Jurkat, Clone E6-1 (cell line): Measurements from ENCODE around the gene WSCD2.
A peak's percentile ranks its signal among the peaks of the same experiment; 100 is the strongest.

ENCODE experiments used
- DNase-seq: peaks from one replicate; pipeline ENCODE4 v3.0.0-alpha.2; 2011; ENCODE audit warnings: low read depth, low spot score
- H3K4me3 ChIP-seq: 2 replicates; pipeline ENCODE4 v1.5.1; 2011; ENCODE audit warnings: mild to moderate bottlenecking, low read length, control low read depth, moderate library complexity

The WSCD2 gene

DNA sequence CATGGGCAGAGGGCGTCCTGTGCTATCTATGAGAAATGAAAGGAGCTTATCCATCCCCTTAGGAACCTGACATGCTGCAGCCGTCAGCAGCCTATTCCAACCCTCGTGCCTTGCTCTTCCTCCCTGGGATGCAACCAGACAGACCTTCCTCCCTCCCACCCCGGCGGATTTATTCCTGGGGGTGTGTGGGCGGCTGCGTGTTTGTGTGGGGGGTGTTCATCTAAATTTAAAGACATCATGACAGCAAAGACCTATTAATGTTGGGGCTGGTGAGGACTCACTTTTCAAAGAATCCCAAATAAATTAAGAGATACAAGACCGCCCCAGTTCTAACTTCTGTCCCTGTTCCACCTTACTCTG is 52.0 kb downstream of the WSCD2 start:
- no peak for DNase-seq
- no peak overlapping the region for H3K4me3 ChIP-seq

DNA sequence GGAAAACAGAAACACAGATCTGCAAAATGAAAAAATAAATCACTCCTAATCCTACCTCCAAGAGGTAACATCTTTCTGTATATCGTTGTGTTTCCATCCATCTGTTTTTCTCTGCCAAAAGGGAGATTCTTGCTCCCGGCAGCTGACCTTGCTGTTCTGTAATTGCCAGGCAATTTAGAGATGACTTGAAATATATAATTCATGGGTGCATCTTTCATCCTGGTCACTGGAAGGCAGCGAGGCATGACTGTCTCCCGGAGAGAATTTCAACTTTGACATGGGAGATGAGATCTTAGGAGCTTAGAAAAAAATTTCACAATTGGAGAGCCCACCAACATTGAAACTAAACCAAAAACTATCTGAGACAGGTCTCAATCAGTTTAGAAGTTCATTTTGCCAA is 53.0 kb downstream of the WSCD2 start:
- no peak for DNase-seq
- no peak overlapping the region for H3K4me3 ChIP-seq

DNA sequence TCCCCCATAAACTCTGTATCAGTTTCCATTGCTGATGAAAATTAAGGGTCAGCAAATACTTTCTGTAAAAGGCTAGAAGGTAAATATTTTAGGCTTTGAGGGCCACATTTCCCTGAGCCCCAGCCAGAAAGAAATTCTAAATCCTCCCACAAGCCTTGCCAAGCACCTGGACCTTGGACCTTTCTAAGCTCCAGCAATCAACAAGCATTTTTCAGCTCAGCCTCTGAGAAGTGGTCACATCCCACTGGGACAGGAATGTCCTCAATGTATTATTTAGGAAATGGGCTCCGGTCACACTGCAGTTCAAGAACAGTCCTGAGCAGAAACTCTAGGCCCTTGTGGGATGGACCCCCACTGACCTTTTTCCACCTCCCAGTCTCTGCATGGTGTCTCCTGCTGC is 55.9 kb downstream of the WSCD2 start:
- H3K4me3 ChIP-seq, result no peak overlapping the region
- no peak for DNase-seq

DNA sequence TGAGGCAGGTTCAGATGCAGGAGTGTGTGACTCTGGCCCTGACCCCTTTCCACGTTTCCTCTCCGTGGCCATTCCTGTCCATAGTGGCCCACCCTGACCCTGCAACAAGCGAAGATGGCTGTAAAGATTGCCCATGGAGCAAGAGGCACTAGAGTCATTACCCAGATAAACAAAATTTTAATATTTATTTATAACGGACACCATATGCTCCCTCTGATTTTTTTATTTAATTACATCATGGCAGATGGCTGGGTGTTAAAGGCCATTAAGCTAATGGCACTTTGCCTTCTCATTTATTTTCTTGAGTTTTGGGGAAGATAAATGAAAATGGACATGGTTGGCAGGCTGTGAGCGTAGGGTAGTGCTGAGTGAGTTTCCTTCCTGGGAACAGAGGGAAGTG is 58.7 kb downstream of the WSCD2 start:
- H3K4me3 ChIP-seq, result no peak overlapping the region
- no peak for DNase-seq

DNA sequence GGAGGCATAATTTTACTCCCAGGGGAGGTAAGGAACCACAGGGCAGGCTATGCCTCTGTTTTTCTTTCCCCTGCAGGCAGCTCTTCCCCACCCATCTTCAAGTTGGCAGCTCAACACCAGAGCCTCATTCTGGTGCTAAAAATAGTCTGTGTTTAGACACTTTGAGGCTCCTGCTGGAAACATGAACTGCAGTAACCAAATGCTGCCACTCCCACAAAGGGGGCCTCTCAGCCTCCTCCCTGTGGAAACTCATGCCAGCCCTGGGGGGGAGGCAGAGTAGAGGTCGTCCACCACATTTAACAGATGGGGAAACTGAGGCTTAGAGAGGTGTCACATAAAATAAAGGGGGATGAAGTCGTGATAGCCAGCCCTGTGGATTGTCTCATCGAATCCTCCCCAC is 61.4 kb downstream of the WSCD2 start:
- DNase-seq, result no peak
- no peak overlapping the region for H3K4me3 ChIP-seq

DNA sequence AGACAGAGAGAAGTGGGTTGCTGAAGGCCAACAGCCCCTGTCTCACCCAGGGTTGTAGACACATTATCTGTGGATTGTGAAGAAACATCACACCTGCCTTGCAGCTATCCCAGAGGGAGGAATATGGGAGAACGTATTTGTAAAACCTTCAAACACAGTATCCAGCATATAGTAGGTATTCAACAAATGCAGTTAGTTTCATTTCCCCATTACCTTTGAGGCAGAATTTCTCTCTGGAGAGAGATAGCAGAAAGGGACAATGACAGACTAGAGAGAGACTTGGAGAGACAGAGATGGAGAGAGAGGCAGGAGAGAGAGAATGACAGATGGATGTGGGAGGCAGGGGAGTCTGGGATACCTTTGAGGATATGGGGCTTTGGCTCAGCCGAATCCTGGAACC is 62.0 kb downstream of the WSCD2 start:
- no peak overlapping the region for H3K4me3 ChIP-seq
- no peak for DNase-seq

DNA sequence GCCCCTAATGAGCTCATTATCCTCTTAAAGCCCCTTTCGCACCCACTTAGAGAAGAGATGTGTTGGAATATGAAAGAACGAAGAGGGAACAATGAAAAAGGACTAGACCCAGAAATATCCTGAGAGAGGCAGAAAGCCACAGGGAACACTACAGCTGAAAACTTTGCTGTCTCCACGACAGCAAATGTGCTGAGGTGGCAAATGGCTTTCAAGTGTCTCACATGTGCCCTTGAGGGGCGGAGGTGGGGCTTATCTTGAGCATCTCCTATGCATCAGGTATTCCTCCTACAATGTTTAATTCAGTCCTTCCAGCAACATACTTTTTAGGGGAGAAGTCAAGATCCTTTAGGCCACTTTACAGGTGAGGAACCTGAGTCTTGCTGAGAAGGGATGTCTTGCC is 62.9 kb downstream of the WSCD2 start:
- H3K4me3 ChIP-seq, result no peak overlapping the region
- DNase-seq, result no peak

DNA sequence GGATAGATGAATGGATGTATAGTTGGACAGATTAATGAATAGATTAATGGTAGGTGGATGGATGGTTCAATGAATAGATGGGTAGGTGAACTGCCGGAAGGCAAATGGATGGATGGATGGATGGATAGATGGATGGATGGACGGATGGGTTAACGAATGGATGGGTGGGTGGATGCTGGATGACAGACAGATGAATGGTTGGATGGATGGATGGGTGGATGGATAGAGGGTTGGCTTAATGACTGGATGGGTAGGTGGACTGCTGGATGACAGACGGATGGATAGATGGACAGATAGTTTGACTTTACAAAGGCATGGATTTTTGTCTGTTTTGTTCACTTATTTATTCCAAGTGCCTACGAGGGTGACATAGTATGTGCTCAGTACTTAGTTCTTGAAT is 64.4 kb downstream of the WSCD2 start:
- H3K4me3 ChIP-seq, result no peak overlapping the region
- DNase-seq, result no peak

DNA sequence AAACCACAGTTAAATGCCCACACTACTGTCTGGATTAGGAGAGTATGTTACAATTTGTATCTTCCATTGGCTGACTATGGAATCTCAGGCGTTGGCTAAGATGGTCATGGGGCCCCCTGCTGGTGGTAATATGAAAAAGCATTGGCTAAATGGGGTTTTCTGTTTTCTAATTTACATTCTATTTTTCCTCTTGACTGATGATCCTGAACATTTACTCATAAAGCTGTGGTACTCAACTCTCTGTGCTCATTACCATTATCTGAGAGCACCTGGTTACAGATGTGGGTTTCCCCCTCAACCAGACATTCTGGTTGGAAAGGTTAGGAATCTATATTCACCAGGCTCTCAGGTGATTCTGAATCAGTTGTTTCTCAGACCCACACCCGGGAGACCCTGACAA is 64.8 kb downstream of the WSCD2 start:
- no peak overlapping the region for H3K4me3 ChIP-seq
- peak; percentile 12 for DNase-seq

DNA sequence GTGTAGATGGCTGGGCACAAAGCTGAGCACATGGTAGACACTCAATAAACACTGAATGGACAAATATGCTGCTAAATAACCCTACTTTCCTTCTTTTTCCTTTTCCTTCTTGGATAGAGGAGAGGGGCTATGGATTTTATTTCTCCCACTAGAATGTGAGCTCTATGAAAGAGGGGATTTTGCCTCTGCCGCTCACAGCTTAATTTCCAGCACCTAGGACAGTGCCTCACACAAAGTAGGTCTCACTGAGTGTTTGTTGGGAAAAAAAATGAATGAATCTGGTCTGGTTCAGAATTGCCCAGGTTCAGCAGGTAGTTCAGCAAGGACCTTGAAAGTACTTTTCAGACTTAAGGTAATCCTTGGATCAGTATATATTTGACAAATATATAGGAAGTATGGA is 65.5 kb downstream of the WSCD2 start:
- DNase-seq, result no peak

DNA sequence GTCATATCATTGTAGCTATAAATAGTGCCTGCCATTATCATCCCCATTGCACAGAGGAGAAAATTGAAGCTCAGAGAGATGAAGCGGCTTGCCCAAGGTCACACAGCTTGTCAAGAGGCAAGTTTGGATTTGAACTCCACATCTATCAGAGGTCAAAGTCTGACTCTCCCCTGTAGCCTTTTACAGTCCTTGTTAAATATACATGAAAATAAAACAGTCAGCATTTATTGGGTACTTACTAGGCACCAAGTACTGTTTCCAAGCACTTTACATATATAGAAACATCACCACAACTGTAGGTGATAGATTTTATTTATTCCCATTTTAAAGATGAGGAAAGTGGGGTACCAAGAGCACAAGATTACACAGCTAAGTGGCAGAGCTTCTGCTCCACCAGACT is 67.2 kb downstream of the WSCD2 start:
- H3K4me3 ChIP-seq, result no peak overlapping the region
- DNase-seq, result no peak

More for the DNA sequence above, 65.5 kb downstream of the WSCD2 start:
- no peak overlapping the region for H3K4me3 ChIP-seq

DNA sequence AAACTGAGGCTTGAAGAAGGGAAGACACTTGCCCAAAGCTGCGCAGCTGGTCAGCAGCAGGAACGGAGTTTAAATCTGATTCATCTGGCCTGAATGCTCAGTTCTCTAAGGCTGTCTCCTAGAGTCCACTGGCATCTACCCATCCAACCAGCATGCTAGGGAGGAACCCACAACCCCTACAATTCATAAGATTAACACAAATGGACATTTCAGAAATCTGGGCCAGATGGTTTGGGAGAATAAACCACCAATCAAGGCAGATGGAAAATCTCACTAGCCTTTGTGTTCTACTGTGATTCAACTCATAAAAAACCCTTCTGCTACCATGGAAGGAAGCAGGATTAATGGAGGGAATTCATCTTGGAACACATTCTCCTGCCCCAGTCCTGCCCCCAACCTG is 67.8 kb downstream of the WSCD2 start:
- no peak overlapping the region for H3K4me3 ChIP-seq
- DNase-seq, result no peak

DNA sequence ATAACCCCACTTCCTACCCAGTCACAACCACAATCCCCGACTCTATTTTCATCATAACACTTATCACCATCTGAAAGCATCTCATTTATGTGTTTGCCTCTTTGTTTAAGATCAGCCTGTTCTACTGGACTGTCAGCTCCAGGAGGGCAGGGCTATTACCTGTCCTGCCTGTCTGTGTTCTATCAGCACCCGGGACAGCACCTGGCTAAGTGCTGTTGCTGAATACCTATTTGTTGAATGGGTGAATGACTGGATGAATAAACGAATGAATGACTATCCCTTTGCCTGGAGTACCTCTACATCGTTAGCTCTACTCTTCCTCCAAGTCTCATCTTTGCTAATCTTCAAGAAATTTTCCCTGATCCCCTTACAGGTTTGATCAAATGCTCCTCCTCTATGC is 69.0 kb downstream of the WSCD2 start:
- H3K4me3 ChIP-seq, result no peak overlapping the region

DNA sequence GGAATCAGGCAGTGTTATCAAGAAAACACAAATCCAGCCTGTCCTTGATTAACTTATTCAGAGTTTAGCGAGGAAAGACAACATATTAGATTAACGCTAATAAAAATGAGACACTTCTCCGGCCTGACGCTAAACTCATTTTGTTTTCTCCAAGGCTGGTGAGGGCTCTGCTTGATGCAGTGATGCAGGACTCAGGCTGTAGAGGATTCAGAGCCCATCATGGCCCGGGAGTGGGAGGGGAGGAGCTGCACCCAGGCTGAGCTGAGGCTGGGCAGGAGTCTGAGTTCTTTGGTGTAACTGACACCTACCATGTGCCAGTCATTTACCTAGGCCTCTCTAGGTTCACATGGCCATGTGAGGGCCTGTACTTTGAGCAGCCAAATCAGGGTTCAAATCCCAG is 70.0 kb downstream of the WSCD2 start:
- H3K4me3 ChIP-seq, result no peak overlapping the region
- no peak for DNase-seq

More for the DNA sequence above, 69.0 kb downstream of the WSCD2 start:
- no peak for DNase-seq

DNA sequence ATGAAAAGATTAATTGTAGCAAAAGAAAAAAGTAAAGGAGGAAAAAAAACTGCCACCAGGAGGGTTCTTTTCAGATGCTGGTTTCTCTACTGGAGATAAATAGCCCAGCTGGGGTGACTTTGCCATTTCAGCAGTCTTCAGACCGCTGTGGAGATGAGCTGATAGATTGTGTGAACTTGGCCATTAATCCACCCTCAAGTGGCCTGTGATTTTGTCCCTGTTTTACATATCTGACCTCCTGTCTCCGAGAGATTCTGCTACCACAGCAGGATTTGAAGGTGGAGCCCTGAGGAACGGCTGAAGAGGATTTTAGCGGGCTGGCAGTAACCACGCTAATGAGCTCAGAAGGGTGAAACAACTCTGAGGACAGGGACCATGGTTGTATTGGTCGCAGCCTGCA is 72.7 kb downstream of the WSCD2 start:
- no peak for DNase-seq
- no peak overlapping the region for H3K4me3 ChIP-seq

DNA sequence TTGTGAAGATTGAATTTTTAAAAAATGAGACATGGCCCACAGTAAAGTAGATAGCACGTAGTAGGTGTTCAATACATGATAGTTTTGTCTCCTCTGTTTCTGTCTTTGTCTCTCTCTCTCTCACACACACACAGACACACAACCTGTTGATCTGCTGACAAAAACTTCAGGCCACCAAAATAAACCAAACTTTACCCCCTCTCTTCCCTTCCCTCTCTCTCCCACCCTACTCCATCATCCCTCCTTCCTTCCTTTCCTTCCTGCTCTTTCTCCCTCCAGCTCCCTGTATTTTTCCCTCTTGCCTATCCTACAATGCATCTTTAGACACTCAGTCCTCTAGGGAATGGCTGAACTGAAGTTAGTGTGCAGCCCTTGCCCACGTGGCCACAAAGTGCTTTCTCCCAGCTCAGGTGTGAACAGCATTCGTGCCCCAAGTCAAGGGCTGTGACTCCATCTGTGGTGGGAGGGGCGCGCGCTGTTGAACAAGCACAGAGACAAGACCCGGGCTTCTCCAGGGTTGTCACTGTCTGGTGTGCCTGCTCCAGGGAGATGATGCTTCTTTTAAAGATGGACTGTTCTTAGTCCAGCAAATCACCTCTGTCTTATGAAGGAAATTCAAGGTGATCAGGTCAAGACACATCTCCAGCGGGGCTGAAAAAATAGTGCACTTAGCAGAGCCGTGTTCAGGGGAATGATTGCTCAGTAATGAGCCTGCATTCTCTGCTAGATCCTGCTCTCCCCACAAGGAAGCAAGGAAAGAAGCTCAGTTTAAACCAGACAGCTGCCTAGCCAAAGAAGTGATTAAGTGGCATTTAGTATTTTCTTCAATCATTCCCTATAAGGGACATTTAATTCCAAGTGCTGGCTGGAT is 75.3 kb downstream of the WSCD2 start:
- H3K4me3 ChIP-seq, result no peak overlapping the region
- DNase-seq, result no peak

DNA sequence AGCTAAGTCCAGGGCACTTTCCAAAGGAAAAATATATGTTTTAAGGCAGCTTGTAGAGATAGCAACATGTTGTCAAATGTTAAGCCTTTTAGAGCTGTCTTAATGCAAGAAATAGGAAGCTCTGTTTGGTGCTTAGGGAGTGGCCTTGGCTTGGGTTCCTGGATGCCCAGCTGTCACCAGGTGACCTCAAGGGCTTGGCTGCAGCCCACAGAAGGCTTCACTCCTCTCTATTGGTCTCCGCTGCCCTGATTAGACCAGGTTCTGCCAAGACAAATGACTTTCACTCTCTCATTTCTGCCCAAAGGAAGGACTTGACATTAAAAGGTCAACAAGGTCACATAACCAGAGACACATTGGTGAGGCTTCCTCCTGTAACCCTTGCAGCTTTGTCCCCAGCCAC is 76.8 kb downstream of the WSCD2 start:
- no peak overlapping the region for H3K4me3 ChIP-seq
- DNase-seq, result no peak

DNA sequence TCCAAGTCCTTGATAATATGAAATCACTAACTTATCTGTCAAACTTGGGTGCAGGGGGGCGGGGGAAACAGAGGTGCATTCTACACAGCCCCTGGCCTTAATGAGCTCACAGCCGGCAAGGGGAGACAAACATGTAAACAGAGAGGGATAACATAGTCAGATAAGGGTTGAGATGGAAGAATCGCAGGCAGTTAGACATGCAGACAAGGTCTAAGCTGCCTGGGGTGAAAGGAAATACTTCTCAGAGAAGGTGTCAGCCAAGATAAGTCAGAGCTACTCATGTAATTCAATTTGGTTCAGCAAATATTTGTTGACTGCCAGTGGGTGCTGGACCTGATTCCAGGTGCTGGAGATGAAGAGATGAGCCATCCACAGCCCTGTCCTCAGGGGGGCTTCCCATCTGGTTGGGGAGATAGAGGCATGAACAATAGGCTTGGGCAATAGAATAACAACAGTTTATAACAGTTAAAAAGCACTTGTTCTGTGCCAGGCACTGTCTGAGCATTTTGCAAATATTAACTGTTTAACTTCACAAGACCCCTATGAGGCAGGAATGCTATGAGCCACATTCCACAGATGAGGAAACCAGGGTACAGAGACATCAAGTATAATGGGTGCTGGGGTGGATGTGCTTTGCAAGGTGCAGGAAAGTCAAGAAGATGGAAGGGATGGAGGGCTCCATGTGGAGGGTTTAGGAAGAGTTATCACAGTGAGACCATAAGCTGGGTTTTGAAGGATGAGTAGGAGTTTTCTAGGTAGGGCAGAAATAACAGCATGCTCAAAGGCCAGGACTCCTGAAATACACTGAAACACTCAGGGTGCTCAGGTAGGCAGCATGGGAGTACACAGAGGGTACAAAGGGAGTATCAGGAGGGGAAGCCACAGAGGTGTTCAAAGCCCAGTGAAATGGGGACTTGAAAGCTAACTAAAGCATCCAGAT is 79.0 kb downstream of the WSCD2 start:
- no peak overlapping the region for H3K4me3 ChIP-seq
- no peak for DNase-seq

DNA sequence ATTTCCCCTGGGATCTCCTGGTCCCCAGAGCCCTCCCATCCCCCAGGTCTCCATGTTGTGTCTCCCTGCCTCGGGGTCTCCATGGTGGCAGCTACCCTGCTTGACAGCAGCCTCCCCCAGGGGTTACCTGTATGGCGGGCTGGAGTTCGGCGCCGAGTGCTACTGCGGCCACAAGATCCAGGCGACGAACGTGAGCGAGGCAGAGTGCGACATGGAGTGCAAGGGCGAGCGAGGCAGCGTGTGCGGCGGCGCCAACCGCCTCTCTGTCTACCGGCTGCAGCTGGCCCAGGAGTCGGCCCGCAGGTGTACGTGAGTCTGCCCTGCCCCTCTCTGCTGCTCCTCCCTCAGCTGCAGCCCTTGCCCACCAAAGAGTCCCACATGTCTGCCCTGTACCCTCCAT is 80.9 kb downstream of the WSCD2 start:
- DNase-seq, result no peak
- H3K4me3 ChIP-seq, result no peak overlapping the region

DNA sequence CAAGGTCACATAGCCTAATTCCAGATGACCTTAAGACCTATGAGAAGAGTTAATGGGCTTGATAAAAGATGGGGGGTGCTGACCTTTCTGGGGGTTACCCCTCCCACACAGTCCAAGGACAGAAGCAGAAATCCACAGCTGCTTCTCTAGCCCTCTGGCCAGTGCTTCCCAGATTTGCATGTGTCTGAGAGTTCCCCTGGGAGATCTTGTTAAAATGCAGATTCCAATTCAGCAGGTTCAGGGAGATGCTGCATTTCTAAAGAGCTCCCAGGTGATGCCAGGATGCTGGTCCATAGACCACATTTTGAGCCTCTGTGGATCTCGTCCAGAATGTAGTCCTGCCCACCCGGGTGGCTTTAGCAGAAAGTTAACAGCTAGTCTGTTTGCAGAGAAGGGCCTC is 82.1 kb downstream of the WSCD2 start:
- H3K4me3 ChIP-seq, result no peak overlapping the region
- DNase-seq, result no peak
